ENCODE data around the gene BTRC.

BTRC gene

DNA sequence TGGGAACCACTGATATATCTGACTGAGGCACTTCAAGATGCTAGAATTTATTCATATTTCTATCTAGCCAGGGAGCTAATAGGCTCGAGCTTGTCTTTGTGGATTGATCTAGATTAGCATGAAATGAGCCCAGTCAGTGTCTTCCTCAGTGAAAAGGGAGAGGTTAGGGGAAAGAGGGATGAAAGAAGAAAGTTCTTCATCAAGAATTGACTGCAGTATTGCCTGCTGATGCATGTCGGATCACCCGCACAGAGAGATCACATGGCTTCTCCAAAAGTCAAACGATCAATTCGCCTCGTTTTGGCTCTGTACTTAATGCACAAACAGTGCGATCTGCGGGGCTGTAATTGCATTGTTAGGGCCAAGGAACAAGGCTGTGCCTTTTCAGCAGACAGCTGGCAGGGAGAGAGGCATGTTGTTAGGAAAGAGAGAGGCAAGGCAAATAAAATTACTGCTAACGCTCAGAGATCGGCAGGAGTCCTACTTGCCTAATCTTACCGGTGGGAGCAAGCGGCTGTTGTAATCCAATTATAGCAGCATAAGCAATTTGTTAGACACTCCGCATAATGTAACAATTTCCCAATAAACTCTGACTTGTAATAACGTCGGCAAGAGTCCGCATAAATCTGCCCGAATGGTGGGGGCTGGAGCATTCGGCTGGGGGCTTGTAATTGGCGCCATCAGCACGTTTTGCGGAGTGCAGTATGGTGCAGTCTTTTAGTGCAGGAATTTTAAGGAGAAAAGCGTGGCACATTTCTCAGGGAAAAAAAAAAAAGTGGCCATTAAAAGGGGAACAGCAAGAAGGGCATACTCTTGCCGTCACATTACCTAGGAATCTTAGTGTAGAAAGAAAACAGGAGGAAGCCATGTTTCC lies 132.0 kb downstream of the BTRC start:
- DNase-seq = no peak

- DNase-seq = no peak
Measured at GRCh38 chr10:101487399-101487798, 133.4 kb downstream of the BTRC start.

DNA sequence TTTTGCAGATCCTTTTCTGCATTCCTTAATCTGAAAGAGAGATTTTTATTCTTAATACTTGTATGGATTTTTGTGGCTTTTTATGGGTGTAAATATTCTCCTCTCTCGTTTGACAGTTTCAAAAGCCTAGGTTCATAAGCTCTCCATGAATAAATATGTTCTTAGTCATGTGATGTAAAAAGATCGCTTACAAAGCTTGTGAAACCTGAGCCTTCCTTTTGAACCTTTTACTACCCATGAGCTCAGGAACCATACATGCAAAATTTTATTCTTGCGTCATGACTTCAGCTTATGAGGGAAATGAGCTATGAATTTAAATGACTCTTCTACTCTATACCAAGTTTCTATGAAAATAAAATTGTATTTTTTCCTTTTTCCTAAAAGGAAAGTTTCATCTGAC lies 135.4 kb downstream of the BTRC start:
- no peak for DNase-seq

DNA sequence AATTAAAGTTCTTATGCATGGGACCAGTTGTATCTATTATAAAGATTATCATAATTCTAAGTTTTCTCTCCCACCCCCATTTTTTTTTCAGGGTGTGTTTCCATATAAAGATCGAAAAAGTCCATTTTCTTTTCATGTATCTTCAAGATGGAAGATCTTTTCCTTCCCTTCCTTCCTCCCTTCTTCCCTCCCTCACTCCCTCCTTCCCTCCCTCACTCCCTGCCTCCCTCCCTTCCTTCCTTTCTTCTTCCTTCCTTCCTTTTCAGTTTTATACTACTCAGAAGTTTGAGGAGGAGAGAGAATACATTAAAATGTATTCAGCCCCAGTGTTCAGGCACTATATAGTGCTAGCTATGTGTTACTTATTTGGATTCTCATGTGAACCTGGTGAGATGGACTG lies 136.1 kb downstream of the BTRC start:
- no peak for DNase-seq

DNA sequence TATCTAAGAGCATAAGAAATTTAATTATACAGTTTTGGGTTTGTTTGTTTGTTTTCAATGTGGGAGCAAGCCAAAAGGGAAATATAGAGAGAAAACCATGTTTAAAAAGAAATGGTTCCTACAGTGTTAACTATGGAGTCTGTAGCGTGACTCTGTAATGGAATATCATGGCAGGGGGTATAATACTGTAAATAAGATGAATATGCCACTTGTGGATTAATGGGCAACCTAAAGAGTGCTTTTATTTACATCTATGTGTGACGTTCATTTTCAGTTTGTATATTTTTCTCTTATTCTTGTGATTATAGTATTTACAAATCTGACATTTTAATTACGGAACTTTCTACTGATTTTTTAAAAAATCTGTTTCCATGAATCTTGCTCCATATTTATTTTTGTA lies 138.2 kb downstream of the BTRC start:
- no peak for DNase-seq

- no peak for DNase-seq
Measured at GRCh38 chr10:101492814-101493213, 138.8 kb downstream of the BTRC start.

DNA sequence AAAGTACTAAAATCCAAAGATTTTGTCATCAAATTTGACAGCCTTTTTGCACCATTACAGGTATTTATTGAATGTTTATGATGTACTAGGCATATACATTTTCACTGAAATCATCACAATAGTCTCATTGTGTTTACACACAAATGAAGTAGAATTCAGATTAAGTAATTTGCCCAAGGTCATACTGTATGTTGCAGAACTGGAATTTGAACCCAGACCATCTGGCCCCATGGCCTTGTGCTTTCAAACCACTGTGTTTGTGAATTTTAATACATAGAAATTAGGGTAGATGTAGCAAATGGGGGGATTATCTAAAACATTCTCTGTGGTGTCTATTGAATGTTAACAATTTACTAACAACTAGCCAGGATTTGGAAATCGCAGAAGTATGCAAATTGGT lies 139.3 kb downstream of the BTRC start:
- no peak for DNase-seq

- DNase-seq = no peak
Measured at GRCh38 chr10:101493782-101494281, 139.9 kb downstream of the BTRC start.

- no peak for DNase-seq
Measured at GRCh38 chr10:101494650-101495049, 140.7 kb downstream of the BTRC start.

- no peak for DNase-seq
Measured at GRCh38 chr10:101495324-101495925, 141.5 kb downstream of the BTRC start.

GRCh38 chr10:101504438-101504837 lies 150.5 kb downstream of the BTRC start:
- no peak for DNase-seq

DNA sequence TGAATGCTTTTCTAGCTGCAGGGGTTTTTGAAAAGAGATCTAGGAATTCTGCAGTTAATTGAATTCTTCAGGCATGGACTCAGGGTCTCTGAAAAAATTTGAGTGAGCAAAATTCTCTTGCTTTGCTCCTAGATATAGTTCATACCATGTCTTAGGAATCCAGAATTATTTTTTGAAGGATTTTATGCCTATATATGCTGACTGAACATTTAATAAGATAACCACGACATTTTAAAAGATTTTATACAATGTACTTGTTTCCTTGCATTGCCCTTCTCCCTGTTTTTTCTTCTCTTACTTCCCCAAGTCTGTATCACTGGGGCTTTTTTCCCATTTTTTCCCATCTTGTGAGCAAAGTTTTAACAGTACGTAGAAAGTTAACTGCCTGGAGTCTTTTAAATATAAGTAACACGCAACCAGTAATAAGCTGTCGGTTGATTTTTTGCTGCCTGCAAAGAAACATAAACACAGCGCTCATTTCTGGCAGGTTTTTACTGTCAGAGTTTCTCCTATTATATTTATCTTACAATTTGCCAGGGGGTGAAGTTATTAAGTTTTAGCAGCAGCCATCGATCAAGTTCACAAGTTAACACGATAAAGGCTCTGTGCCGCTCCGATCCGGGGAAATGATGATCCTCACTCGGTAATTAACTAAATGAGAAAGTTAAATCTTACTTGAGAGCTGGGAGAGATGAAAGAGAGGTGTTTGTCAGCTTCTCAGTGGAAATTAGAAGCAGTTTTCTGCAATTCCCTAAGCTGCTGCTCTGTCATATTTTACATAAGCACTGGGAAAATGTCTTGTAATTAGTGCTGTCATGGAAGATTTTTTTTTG lies 153.1 kb downstream of the BTRC start:
- DNase-seq = no peak

DNA sequence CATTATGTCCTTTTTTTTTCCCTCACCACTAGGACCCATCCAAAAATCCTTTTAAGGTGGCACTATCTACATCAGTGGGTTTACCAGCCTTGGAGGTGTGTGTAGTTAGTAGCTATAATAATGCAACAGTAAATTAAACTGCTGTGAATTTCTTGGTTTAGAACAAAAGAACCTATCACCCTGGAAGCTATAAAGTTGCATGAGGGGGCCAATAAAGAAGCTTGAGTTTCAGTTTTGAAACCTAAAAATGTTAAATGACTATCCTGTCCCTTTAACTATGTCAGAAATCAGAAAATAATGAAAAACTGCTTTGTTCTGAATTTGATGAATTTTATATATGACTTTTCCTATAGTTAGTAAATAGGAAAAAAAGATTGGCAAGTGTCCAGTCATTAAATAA lies 153.9 kb downstream of the BTRC start:
- DNase-seq = no peak

DNA sequence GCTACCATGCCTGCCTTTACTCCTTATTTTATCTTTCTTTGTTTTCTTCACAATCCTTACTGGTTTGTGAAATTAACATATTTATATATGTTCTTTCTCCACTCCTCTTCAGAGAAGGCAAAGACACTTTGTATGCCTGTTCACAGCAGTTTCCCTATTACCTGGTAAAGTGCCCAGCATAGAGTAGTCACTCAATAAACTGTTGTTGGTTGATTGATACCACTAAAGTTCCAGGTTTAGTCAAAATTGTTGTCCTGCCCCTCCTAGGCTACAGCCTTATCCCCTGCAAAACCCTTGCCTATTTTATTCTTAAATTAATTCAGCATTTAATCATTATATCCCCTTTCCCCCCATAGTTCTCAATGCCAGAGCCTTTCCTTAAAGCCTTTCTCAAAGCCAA lies 158.0 kb downstream of the BTRC start:
- no peak for DNase-seq

GRCh38 chr10:101512738-101513137 lies 158.8 kb downstream of the BTRC start:
- DNase-seq = no peak

DNA sequence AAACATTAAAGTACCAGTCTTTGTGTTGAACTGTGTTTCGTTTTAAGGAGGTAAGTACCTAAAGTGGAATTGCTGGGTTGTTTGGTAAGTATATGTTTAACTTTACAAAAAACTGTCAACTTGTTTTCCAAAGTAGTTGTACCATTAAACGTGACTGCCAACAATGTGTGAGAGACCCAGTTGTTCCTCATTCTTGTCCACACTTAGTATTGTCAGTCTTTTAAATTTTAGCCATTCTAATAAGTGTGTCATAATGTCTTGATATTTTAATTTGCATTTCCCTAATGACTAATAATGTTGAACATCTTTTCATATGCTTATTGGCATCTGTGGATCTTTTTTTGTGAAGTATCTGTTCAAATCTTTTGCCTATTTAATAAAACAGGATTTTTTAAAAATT lies 159.8 kb downstream of the BTRC start:
- DNase-seq = no peak

DNA sequence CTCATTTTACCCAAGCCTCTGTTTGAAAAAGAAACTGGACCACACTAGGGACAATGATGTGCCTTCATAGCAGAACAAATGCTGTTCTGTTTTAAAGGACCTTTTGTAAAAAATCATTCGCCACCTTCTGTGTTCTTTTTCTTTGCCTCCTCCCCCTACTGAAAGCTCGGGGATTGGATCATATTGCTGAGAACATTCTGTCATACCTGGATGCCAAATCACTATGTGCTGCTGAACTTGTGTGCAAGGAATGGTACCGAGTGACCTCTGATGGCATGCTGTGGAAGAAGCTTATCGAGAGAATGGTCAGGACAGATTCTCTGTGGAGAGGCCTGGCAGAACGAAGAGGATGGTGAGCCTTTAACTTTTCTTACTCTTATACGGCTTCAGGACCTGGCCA lies 171.9 kb downstream of the BTRC start:
- DNase-seq = no peak

DNA sequence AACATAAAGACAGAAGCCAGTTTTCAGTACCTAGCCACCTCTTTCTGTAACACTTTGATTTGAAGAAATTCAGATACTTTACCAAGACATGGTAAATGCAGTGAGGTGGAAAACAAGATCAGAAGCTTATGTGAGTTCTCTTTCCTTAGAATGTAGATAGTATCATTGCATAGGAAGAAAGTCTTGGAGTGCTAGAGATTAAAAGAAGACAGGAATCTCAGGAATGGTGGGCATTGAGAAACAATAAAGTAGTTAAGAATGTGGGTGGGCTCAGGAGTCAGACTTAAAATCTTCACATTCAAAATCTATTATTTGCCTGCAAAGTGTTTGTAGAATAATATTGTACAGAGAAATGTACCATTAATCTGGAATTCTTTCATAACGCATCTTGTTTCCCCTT lies 175.2 kb downstream of the BTRC start:
- DNase-seq = no peak

GRCh38 chr10:101529725-101530553 lies 176.0 kb downstream of the BTRC start:
- no peak for DNase-seq

GRCh38 chr10:101535949-101536348 lies 182.0 kb downstream of the BTRC start:
- DNase-seq = no peak

GRCh38 chr10:101536800-101537199 lies 182.8 kb downstream of the BTRC start:
- no peak for DNase-seq

DNA sequence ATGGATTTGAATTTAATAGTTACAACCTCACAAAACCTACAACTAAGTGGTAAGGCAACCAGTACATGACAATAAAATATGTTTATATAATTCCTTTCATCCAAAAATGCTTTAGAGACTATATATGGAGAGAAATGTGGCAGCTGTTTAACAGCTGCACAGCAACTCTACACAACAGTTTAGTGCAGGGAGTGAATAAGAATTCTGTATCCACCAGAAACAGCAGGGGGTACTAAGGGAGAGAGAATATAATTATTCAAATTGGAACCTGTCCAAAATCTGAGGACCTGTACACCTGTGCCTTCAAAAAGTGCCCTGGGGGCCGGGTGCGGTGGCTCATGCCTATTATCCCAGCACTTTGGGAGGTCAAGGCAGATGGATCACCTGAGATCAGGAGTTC lies 184.5 kb downstream of the BTRC start:
- no peak for DNase-seq

- DNase-seq = no peak
Measured at GRCh38 chr10:101545898-101546297, 191.9 kb downstream of the BTRC start.
